CD4-positive, alpha-beta memory T cell (primary cell): ENCODE data around the gene CEP44. TPM values are rescaled to one million over a fixed set of nuclear protein-coding genes. Genes with fewer than 3 reads are reported as not detected.

Experiments used
- CTCF ChIA-PET: fragments of 350-600 bp; sonication (Branson Sonifier 250); formaldehyde crosslinking; loops from one replicate; lab custom pipeline; 2021; ENCODE audit warnings: inconsistent platforms; ENCODE audit not compliant: partially characterized antibody; lab: Charles Lee
- POLR2A ChIA-PET: fragments of 350-600 bp; sonication (Branson Sonifier 250); formaldehyde crosslinking; loops from one replicate; lab custom pipeline; 2021; ENCODE audit not compliant: partially characterized antibody; lab: Charles Lee
- DNase-seq, 5 donors: peaks; one replicate each; pipeline versions ENCODE4 v3.0.0 to v3.0.0-alpha.2; 2020 to 2022; ENCODE audit warnings: mixed read lengths in 1 of 5
- H3K27ac ChIP-seq: one replicate; pipeline ENCODE4 v1.7.0; 2013; ENCODE audit warnings: low read depth, low read length
- H3K27me3 ChIP-seq: 2 replicates; pipeline ENCODE4 v1.7.0; 2013; ENCODE audit warnings: mild to moderate bottlenecking, low read length, moderate library complexity; ENCODE audit not compliant: insufficient read depth
- H3K36me3 ChIP-seq: 2 replicates; pipeline ENCODE4 v1.7.0; 2013; ENCODE audit warnings: mild to moderate bottlenecking, low read length, moderate library complexity; ENCODE audit not compliant: insufficient read depth
- H3K4me1 ChIP-seq: 2 replicates; pipeline ENCODE4 v1.7.0; 2013; ENCODE audit warnings: mild to moderate bottlenecking, low read length, moderate library complexity; ENCODE audit not compliant: insufficient read depth
- H3K4me3 ChIP-seq, 2 donors: one replicate each; pipeline ENCODE4 v1.7.0; 2013; ENCODE audit warnings: low read length in 2 of 2, mild to moderate bottlenecking in 1 of 2
- H3K9me3 ChIP-seq, 2 donors: one replicate each; pipeline ENCODE4 v1.7.0; 2013; ENCODE audit warnings: low read length in 2 of 2, control low read depth in 1 of 2; ENCODE audit not compliant: control insufficient read depth in 1 of 2
- H3K27ac Mint-ChIP-seq, 7 donors: one replicate each; pipeline ENCODE4 v1.8.0; 2020 to 2021; ENCODE audit warnings: mixed read lengths in 7 of 7, mild to moderate bottlenecking in 6 of 7, inconsistent platforms in 3 of 7, moderate library complexity in 3 of 7
- H3K27me3 Mint-ChIP-seq, 2 donors: one replicate each; pipeline ENCODE4 v1.8.0; 2020 to 2021; ENCODE audit warnings: mixed read lengths in 2 of 2
- H3K36me3 Mint-ChIP-seq, 2 donors: one replicate each; pipeline ENCODE4 v1.8.0; 2020 to 2021; ENCODE audit warnings: mixed read lengths in 2 of 2, inconsistent platforms in 1 of 2, mild to moderate bottlenecking in 1 of 2
- H3K4me1 Mint-ChIP-seq, 4 donors: one replicate each; pipeline ENCODE4 v1.8.0; 2020 to 2021; ENCODE audit warnings: mixed read lengths in 4 of 4, mild to moderate bottlenecking in 1 of 4
- H3K4me3 Mint-ChIP-seq, 8 donors: one replicate each; pipeline ENCODE4 v1.8.0; 2020 to 2021; ENCODE audit warnings: mixed read lengths in 8 of 8, mild to moderate bottlenecking in 7 of 8, moderate library complexity in 6 of 8, inconsistent platforms in 3 of 8
- H3K9me3 Mint-ChIP-seq, 8 donors: one replicate each; pipeline ENCODE4 v1.8.0; 2020 to 2021; ENCODE audit warnings: mixed read lengths in 8 of 8, mild to moderate bottlenecking in 5 of 8, inconsistent platforms in 3 of 8, moderate library complexity in 1 of 8
- intact Hi-C: fragments of 100-400 bp; cut with micrococcal nuclease; formaldehyde crosslinking; loops from one replicate; pipeline ENCODE4 v1.15.1; 2023
- polyA plus RNA-seq, 2 donors: library from polyadenylated mRNA; unstranded; fragments of 300-500 nt; fragmentation: Illumina TruSeq; gene quantifications; one replicate each; pipeline ENCODE4 v1.2.3, GENCODE V29; 2021
- total RNA-seq, 2 experiments: library from RNA; stranded (reverse); gene quantifications; one replicate each; pipeline ENCODE4 v1.2.3, GENCODE V29; 2021

CEP44 gene
- total and polyA plus RNA-seq, 4 experiments from 2014 or later: 7.7 to 25.7 (median 16.5) TPM

- Histone ChIP-seq H3K36me3 (no peaks in the 10 kb centered on the region), H3K27ac (no peak overlapping the region), H3K4me1 (no peaks in the 10 kb centered on the region), H3K9me3 (no peaks in the 10 kb centered on the region), H3K4me3 (no peak overlapping the region), H3K27me3 (no peaks in the 10 kb centered on the region)
- no peaks in the 10 kb centered on the region for H3K4me1 Mint-ChIP-seq
- intact Hi-C loops: no loop called here
- ChIA-PET POLR2A (no interaction called here), CTCF (no interaction called here)
- no peaks in the 10 kb centered on the region for H3K36me3 Mint-ChIP-seq
- peaks cover 0 to 5% (median under 1%) of the 10 kb centered on the region in 8 donors for H3K9me3 Mint-ChIP-seq
- no peak for DNase-seq
- peaks cover 4 to 13% of the 10 kb centered on the region in 2 donors for H3K27me3 Mint-ChIP-seq
- H3K4me3 Mint-ChIP-seq: no peak overlapping the region
- H3K27ac Mint-ChIP-seq: no peak overlapping the region
These were observed 57.0 kb downstream of the CEP44 start for GRCh38 chr4:174340714-174341113.

- peaks cover 3 to 15% of the 10 kb centered on the region in 2 donors for H3K36me3 Mint-ChIP-seq
- Histone ChIP-seq H3K4me3 (no peak overlapping the region), H3K27me3 (no peaks in the 10 kb centered on the region), H3K27ac (no peak overlapping the region), H3K9me3 (no peaks in the 10 kb centered on the region), H3K4me1 (no peaks in the 10 kb centered on the region), H3K36me3 (no peaks in the 10 kb centered on the region)
- H3K9me3 Mint-ChIP-seq: peaks cover 0 to 33% (median 19%) of the 10 kb centered on the region in 8 donors
- no peak overlapping the region for H3K27ac Mint-ChIP-seq
- intact Hi-C loops: no loop called here
- H3K4me1 Mint-ChIP-seq: no peaks in the 10 kb centered on the region
- peaks cover 10 to 11% of the 10 kb centered on the region in 2 donors for H3K27me3 Mint-ChIP-seq
- POLR2A ChIA-PET: no interaction called here
- H3K4me3 Mint-ChIP-seq: no peak overlapping the region
- no peak for DNase-seq
- CTCF ChIA-PET: no interaction called here
These were observed 65.4 kb downstream of the CEP44 start for GRCh38 chr4:174349156-174349555.

- Histone ChIP-seq H3K9me3 (no peaks in the 10 kb centered on the region), H3K4me1 (no peaks in the 10 kb centered on the region), H3K4me3 (no peak overlapping the region), H3K27ac (no peak overlapping the region), H3K36me3 (no peaks in the 10 kb centered on the region), H3K27me3 (no peaks in the 10 kb centered on the region)
- Mint-ChIP-seq H3K27me3 (peaks cover 8 to 15% of the 10 kb centered on the region in 2 donors), H3K4me1 (no peaks in the 10 kb centered on the region), H3K36me3 (peaks cover 3 to 15% of the 10 kb centered on the region in 2 donors), H3K9me3 (peaks cover 0 to 25% (median 15%) of the 10 kb centered on the region in 8 donors), H3K4me3 (no peak overlapping the region), H3K27ac (no peak overlapping the region)
- DNase-seq: no peak
- intact Hi-C loops: no loop called here
- ChIA-PET POLR2A (no interaction called here), CTCF (no interaction called here)
These were observed 68.5 kb downstream of the CEP44 start for GRCh38 chr4:174352061-174352819.

- POLR2A ChIA-PET: no interaction called here
- intact Hi-C loops: no loop called here
- Mint-ChIP-seq H3K36me3 (no peaks in the 10 kb centered on the region), H3K4me1 (no peaks in the 10 kb centered on the region), H3K4me3 (no peak overlapping the region), H3K9me3 (peaks cover 0 to 6% (median 0%) of the 10 kb centered on the region in 8 donors), H3K27ac (no peak overlapping the region), H3K27me3 (peaks cover 9 to 18% of the 10 kb centered on the region in 2 donors)
- H3K9me3 ChIP-seq: no peaks in the 10 kb centered on the region
- CTCF ChIA-PET: no interaction called here
- no peaks in the 10 kb centered on the region for H3K4me1 ChIP-seq
- H3K4me3 ChIP-seq: no peak overlapping the region
- H3K36me3 ChIP-seq: no peaks in the 10 kb centered on the region
- no peak overlapping the region for H3K27ac ChIP-seq
- DNase-seq: no peak
- H3K27me3 ChIP-seq: no peaks in the 10 kb centered on the region
These were observed 73.6 kb downstream of the CEP44 start for GRCh38 chr4:174357321-174357720.

GRCh38 chr4:174358410-174358809 is 74.7 kb downstream of the CEP44 start:
- peaks cover 9 to 19% of the 10 kb centered on the region in 2 donors for H3K27me3 Mint-ChIP-seq
- DNase-seq: no peak
- no peaks in the 10 kb centered on the region for H3K36me3 Mint-ChIP-seq
- no peak overlapping the region for H3K27ac ChIP-seq
- no peak overlapping the region for H3K4me3 ChIP-seq
- CTCF ChIA-PET: no interaction called here
- no peak overlapping the region for H3K4me3 Mint-ChIP-seq
- no peaks in the 10 kb centered on the region for H3K27me3 ChIP-seq
- H3K36me3 ChIP-seq: no peaks in the 10 kb centered on the region
- H3K27ac Mint-ChIP-seq: no peak overlapping the region
- no peaks in the 10 kb centered on the region for H3K9me3 ChIP-seq
- H3K4me1 ChIP-seq: no peaks in the 10 kb centered on the region
- H3K4me1 Mint-ChIP-seq: no peaks in the 10 kb centered on the region
- intact Hi-C loops: no loop called here
- H3K9me3 Mint-ChIP-seq: peaks cover 0 to 6% (median 0%) of the 10 kb centered on the region in 8 donors
- POLR2A ChIA-PET: interaction anchor here (1.1 kb wide), 1 partner anchor 10 kb away, joined by 3 read pairs; no protein-coding TSS in a partner anchor

- no peaks in the 10 kb centered on the region for H3K9me3 ChIP-seq
- peaks cover 7 to 19% of the 10 kb centered on the region in 2 donors for H3K27me3 Mint-ChIP-seq
- peak in 2 of 5 donors; percentile 7 to 19 for DNase-seq
- peaks cover 0 to 7% (median 0%) of the 10 kb centered on the region in 8 donors for H3K9me3 Mint-ChIP-seq
- no peaks in the 10 kb centered on the region for H3K36me3 Mint-ChIP-seq
- no peak overlapping the region for H3K4me3 ChIP-seq
- ChIA-PET CTCF (no interaction called here), POLR2A (interaction anchor here (1.1 kb wide), 1 partner anchor 11 kb away, joined by 3 read pairs; no protein-coding TSS in a partner anchor)
- no peaks in the 10 kb centered on the region for H3K4me1 Mint-ChIP-seq
- intact Hi-C loops: no loop called here
- no peaks in the 10 kb centered on the region for H3K36me3 ChIP-seq
- no peaks in the 10 kb centered on the region for H3K27me3 ChIP-seq
- no peak overlapping the region for H3K27ac Mint-ChIP-seq
- H3K4me1 ChIP-seq: no peaks in the 10 kb centered on the region
- H3K4me3 Mint-ChIP-seq: no peak overlapping the region
- no peak overlapping the region for H3K27ac ChIP-seq
These were observed 75.1 kb downstream of the CEP44 start for GRCh38 chr4:174358829-174359228.

DNA sequence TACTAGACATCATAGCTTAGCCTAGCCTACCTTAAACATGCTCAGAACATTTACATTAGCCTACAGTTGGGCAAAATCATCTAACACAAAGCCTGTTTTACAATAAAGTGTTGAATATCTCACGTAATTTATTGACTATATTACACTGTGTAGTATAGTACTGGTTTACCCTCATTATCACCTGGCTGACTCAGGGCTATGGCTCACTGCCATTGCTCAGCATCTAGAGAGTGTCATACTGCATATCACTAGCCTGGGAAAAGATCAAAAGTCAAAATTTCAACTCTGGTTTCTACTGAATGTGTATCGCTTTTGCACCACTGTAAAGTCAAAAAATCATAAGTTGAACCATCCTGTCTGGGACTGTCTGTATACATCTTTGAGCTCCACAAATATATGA is 78.6 kb downstream of the CEP44 start:
- H3K27me3 Mint-ChIP-seq: peaks cover 1 to 6% of the 10 kb centered on the region in 2 donors
- H3K36me3 Mint-ChIP-seq: no peaks in the 10 kb centered on the region
- Histone ChIP-seq H3K4me3 (no peak overlapping the region), H3K9me3 (no peaks in the 10 kb centered on the region), H3K27ac (no peak overlapping the region), H3K4me1 (no peaks in the 10 kb centered on the region), H3K36me3 (no peaks in the 10 kb centered on the region), H3K27me3 (no peaks in the 10 kb centered on the region)
- ChIA-PET CTCF (interaction anchor here (2.1 kb wide), 1 partner anchor 352 kb away, joined by 4 read pairs; no protein-coding TSS in a partner anchor), POLR2A (no interaction called here)
- H3K27ac Mint-ChIP-seq: no peak overlapping the region
- no peak overlapping the region for H3K4me3 Mint-ChIP-seq
- peaks cover 0 to 9% (median 0%) of the 10 kb centered on the region in 8 donors for H3K9me3 Mint-ChIP-seq
- no peaks in the 10 kb centered on the region for H3K4me1 Mint-ChIP-seq
- DNase-seq: no peak
- intact Hi-C loops: no loop called here
